Cardiac muscle cell (in vitro differentiated cells and primary cell): Measurements from ENCODE around the gene DGKD. TPM values are rescaled to one million over a fixed set of nuclear protein-coding genes. Genes with fewer than 3 reads are reported as not detected.

ENCODE experiments used
- DNase-seq, 2 donors: peaks; one replicate each; pipeline versions ENCODE4 v3.0.0 to v3.0.0-alpha.2; 2010 to 2017; ENCODE audit warnings: low read depth in 1 of 2, low spot score in 1 of 2
- H3K27ac ChIP-seq: fragments of 200-600 bp; sonication (generic); 2 replicates; pipeline ENCODE4 v1.5.1; 2016
- H3K27me3 ChIP-seq: fragments of 200-600 bp; sonication (generic); 2 replicates; pipeline ENCODE4 v1.6.0; 2016; ENCODE audit warnings: control low read depth
- H3K36me3 ChIP-seq: fragments of 200-600 bp; sonication (generic); 2 replicates; pipeline ENCODE4 v1.5.1; 2016; ENCODE audit warnings: control low read depth
- H3K4me1 ChIP-seq: fragments of 200-600 bp; sonication (generic); 2 replicates; pipeline ENCODE4 v1.8.1; 2017; ENCODE audit warnings: low read depth, mild to moderate bottlenecking, mixed run types
- H3K4me3 ChIP-seq: fragments of 200-600 bp; sonication (generic); 2 replicates; pipeline ENCODE4 v1.5.1; 2016; ENCODE audit warnings: mild to moderate bottlenecking
- H3K9me3 ChIP-seq: fragments of 200-600 bp; sonication (generic); 2 replicates; pipeline ENCODE4 v1.5.1; 2017; ENCODE audit warnings: low read depth, mild to moderate bottlenecking, control low read depth
- CTCF ChIP-seq: IDR thresholded peaks from 2 replicates; pipeline ENCODE4 v1.5.1; 2012; ENCODE audit warnings: low read depth, mild to moderate bottlenecking, low read length
- polyA plus RNA-seq: library from polyadenylated mRNA; unstranded; fragments of >200 nt; fragmentation: Nextera tagmentation; extraction: Ambion mirVana; gene quantifications from 2 replicates; pipeline ENCODE4 v1.2.1, GENCODE V29; 2016
- total RNA-seq: library from RNA; depleted of rRNA; stranded (reverse); fragments of >200 nt; gene quantifications from 2 replicates; pipeline ENCODE4 v1.2.3, GENCODE V29; 2016

DGKD gene
- total and polyA plus RNA-seq, 2 experiments from 2014 or later = 21.0 to 40.0 TPM

GRCh38 chr2:233460726-233461441, 106.6 kb downstream of the DGKD start:
- no peaks in the 10 kb centered on the region for H3K9me3 ChIP-seq
- H3K27me3 ChIP-seq = no peaks in the 10 kb centered on the region
- no peak for DNase-seq
- no peak overlapping the region for H3K4me3 ChIP-seq
- TF ChIP-seq CTCF = no peak
- H3K4me1 ChIP-seq = no peaks in the 10 kb centered on the region
- H3K27ac ChIP-seq = no peak overlapping the region
- H3K36me3 ChIP-seq = peaks cover 26% of the 10 kb centered on the region

DNA sequence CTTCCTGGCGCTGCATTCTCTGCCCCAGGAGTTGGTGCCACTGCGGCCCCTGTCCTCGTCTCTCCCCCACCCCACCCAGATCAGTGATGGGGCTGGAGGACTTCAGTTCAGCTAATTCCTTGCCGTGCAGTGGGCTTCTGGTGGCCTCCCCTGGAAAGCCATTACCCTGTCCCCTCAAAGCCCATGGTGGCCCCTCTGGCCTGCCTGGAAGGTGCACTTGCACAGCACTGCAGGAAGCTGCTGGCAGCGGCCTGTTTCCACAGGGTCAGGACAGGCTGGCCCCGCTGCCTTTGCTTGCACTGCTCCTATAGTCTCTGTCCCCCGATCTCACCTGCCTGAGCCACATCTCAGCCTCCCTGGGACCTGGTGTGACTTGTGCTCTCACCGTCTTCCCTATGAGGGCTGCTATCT, 107.2 kb downstream of the DGKD start:
- DNase-seq = no peak
- Histone ChIP-seq H3K27me3 (no peaks in the 10 kb centered on the region), H3K9me3 (no peaks in the 10 kb centered on the region), H3K36me3 (peaks cover 23% of the 10 kb centered on the region), H3K27ac (no peak overlapping the region), H3K4me1 (no peaks in the 10 kb centered on the region), H3K4me3 (no peak overlapping the region)
- TF ChIP-seq CTCF = no peak

DNA sequence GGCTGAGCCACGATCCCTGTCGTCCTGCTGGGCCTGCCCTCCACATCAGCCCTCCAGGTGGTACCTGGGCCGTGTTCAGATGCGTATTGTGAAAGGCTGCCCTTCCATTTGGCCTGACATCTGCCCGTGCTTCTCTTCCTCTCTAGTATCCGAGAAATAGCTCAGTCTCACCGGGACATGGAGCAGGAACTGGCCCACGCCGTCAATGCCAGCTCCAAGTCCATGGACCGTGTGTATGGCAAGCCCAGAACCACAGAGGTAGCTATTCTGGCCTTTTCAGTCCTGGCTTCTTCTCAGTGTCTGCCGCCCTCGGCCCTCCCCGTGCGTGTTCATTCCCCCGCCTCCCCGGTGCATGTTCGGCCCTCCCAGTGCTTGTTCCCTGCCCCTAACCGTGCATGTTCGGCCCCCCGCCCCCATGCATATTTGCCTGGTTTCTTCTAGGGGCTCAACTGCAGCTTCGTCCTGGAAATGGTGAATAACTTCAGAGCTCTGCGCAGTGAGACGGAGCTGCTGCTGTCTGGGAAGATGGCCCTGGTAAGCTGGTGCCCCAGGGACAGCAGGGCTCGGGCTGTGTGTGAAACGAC, 108.0 kb downstream of the DGKD start:
- Histone ChIP-seq H3K27me3 (no peaks in the 10 kb centered on the region), H3K9me3 (no peaks in the 10 kb centered on the region), H3K4me1 (no peaks in the 10 kb centered on the region), H3K27ac (no peak overlapping the region), H3K36me3 (peaks cover 18% of the 10 kb centered on the region), H3K4me3 (no peak overlapping the region)
- TF ChIP-seq CTCF = no peak
- DNase-seq = no peak

GRCh38 chr2:233462826-233463470, 108.7 kb downstream of the DGKD start:
- no peak for TF ChIP-seq CTCF
- Histone ChIP-seq H3K27me3 (no peaks in the 10 kb centered on the region), H3K36me3 (peaks cover 18% of the 10 kb centered on the region), H3K9me3 (no peaks in the 10 kb centered on the region), H3K4me3 (no peak overlapping the region), H3K27ac (no peak overlapping the region), H3K4me1 (no peaks in the 10 kb centered on the region)
- no peak for DNase-seq

- peaks cover 22% of the 10 kb centered on the region for H3K36me3 ChIP-seq
- DNase-seq = no peak
- no peaks in the 10 kb centered on the region for H3K4me1 ChIP-seq
- no peak overlapping the region for H3K27ac ChIP-seq
- no peak for TF ChIP-seq CTCF
- no peak overlapping the region for H3K4me3 ChIP-seq
- H3K27me3 ChIP-seq = no peaks in the 10 kb centered on the region
- no peaks in the 10 kb centered on the region for H3K9me3 ChIP-seq
Observed at GRCh38 chr2:233463586-233463985, 109.3 kb downstream of the DGKD start.
